NCI-H2081 (cell line): ENCODE results near the gene MRPL14.

ENCODE experiments used
- DNase-seq, 2 experiments: peaks; one replicate each; lab custom pipeline; 2025; lab: John Stamatoyannopoulos, UW

MRPL14 gene

GRCh38 chr6:44122801-44123200 lies 4.5 kb downstream of the MRPL14 start:
- DNase-seq: no peak

- DNase-seq: no peak
Observed at GRCh38 chr6:44120692-44121443, 6.4 kb downstream of the MRPL14 start.

GRCh38 chr6:44119704-44120262 lies 7.5 kb downstream of the MRPL14 start:
- no peak for DNase-seq

GRCh38 chr6:44117397-44118128 lies 9.7 kb downstream of the MRPL14 start:
- no peak for DNase-seq

GRCh38 chr6:44116641-44117382 lies 10.4 kb downstream of the MRPL14 start:
- DNase-seq: no peak

- DNase-seq: no peak
Observed at GRCh38 chr6:44115866-44116265, 11.4 kb downstream of the MRPL14 start.

GRCh38 chr6:44113414-44113813 lies 13.8 kb downstream of the MRPL14 start:
- no peak for DNase-seq

GRCh38 chr6:44111434-44112417 lies 15.5 kb downstream of the MRPL14 start:
- no peak for DNase-seq

GRCh38 chr6:44110966-44111365 lies 16.3 kb downstream of the MRPL14 start:
- no peak for DNase-seq

GRCh38 chr6:44110005-44110676 lies 17.1 kb downstream of the MRPL14 start:
- DNase-seq: no peak

- DNase-seq: no peak
Observed at GRCh38 chr6:44109212-44109611, 18.0 kb downstream of the MRPL14 start.

GRCh38 chr6:44108471-44108870 lies 18.8 kb downstream of the MRPL14 start:
- DNase-seq: no peak

- DNase-seq: no peak
Observed at GRCh38 chr6:44107017-44107416, 20.2 kb downstream of the MRPL14 start.

- DNase-seq: no peak
Observed at GRCh38 chr6:44105993-44106740, 21.1 kb downstream of the MRPL14 start.

- DNase-seq: no peak
Observed at GRCh38 chr6:44105146-44105545, 22.1 kb downstream of the MRPL14 start.

GRCh38 chr6:44104481-44105021 lies 22.7 kb downstream of the MRPL14 start:
- DNase-seq: no peak

- no peak for DNase-seq
Observed at GRCh38 chr6:44102527-44102926, 24.7 kb downstream of the MRPL14 start.

GRCh38 chr6:44101832-44102231 lies 25.4 kb downstream of the MRPL14 start:
- DNase-seq: no peak

- DNase-seq: peak in 1 of 2 experiments; percentile 21
Observed at GRCh38 chr6:44100088-44100550, 27.1 kb downstream of the MRPL14 start.
